ENCODE data around the gene TRIM8. TPM values are rescaled to one million over a fixed set of nuclear protein-coding genes. Genes with fewer than 3 reads are reported as not detected.

The TRIM8 gene
- total RNA-seq, 4 donors from 2014 or later, result 27.6 to 75.9 (median 48.8) TPM

- H3K4me1 ChIP-seq, result peaks cover 39 to 89% (median 56%) of the 10 kb centered on the region in 3 donors
These were observed 12.5 kb upstream of the TRIM8 start for GRCh38 chr10:102631525-102632393.

GRCh38 chr10:102632394-102633111 is 11.7 kb upstream of the TRIM8 start:
- 34 to 39% methylated on average over 5 of the region's 5 CpGs for WGBS, 2 donors
- TF ChIP-seq CTCF (IDR thresholded peaks at IDR 0.05) (no peak), POLR2A (IDR thresholded peaks at IDR 0.05) (no peak)
- intact Hi-C loops (cut with DNase I), result no loop called here
- H3K27ac ChIP-seq, result peak overlapping the region; percentile 22 to 81 (median 58)
- H3K27me3 ChIP-seq, result no peaks in the 10 kb centered on the region
- DNase-seq, result no peak
- no peak overlapping the region for H3K4me3 ChIP-seq
- peaks cover 0 to 36% (median 0%) of the 10 kb centered on the region in 3 donors for H3K36me3 ChIP-seq
- peaks cover 35 to 81% (median 48%) of the 10 kb centered on the region in 3 donors for H3K4me1 ChIP-seq
- H3K9me3 ChIP-seq, result no peaks in the 10 kb centered on the region

More at GRCh38 chr10:102631525-102632393, 12.5 kb upstream of the TRIM8 start:
- DNase-seq, result no peak
- peaks cover 0 to 36% (median 0%) of the 10 kb centered on the region in 3 donors for H3K36me3 ChIP-seq
- WGBS, 2 donors, result 90 to 92% methylated on average over 6 to 10 of the region's 10 CpGs
- intact Hi-C loops (cut with DNase I), result no loop called here
- no peaks in the 10 kb centered on the region for H3K27me3 ChIP-seq
- H3K27ac ChIP-seq, result peak overlapping the region in 2 of 4 donors; percentile 43 to 81
- no peak overlapping the region for H3K4me3 ChIP-seq
- H3K9me3 ChIP-seq, result no peaks in the 10 kb centered on the region
- TF ChIP-seq POLR2A (IDR thresholded peaks at IDR 0.05), result no peak
- TF ChIP-seq CTCF (IDR thresholded peaks at IDR 0.05), result no peak

GRCh38 chr10:102633287-102633686 is 11.0 kb upstream of the TRIM8 start:
- intact Hi-C loops (cut with DNase I), result no loop called here
- Histone ChIP-seq H3K4me1 (peaks cover 29 to 74% (median 41%) of the 10 kb centered on the region in 3 donors), H3K27me3 (no peaks in the 10 kb centered on the region), H3K36me3 (peaks cover 0 to 36% (median 0%) of the 10 kb centered on the region in 3 donors), H3K4me3 (no peak overlapping the region), H3K27ac (peak overlapping the region; percentile 34 to 81 (median 58)), H3K9me3 (no peaks in the 10 kb centered on the region)
- TF ChIP-seq POLR2A (IDR thresholded peaks at IDR 0.05) (no peak), CTCF (IDR thresholded peaks at IDR 0.05) (no peak)
- no peak for DNase-seq
- 11 to 16% methylated on average over 3 to 6 of the region's 6 CpGs for WGBS, 2 donors

GRCh38 chr10:102633848-102634247 is 10.4 kb upstream of the TRIM8 start:
- no peak for DNase-seq
- WGBS, 2 donors, result 17 to 80% methylated on average over 1 of the region's 5 CpGs
- no peaks in the 10 kb centered on the region for H3K27me3 ChIP-seq
- H3K36me3 ChIP-seq, result peaks cover 0 to 30% (median 0%) of the 10 kb centered on the region in 3 donors
- intact Hi-C loops (cut with DNase I), result no loop called here
- peak overlapping the region; percentile 34 to 81 (median 58) for H3K27ac ChIP-seq
- no peaks in the 10 kb centered on the region for H3K9me3 ChIP-seq
- no peak overlapping the region for H3K4me3 ChIP-seq
- TF ChIP-seq POLR2A (IDR thresholded peaks at IDR 0.05), result no peak
- no peak for TF ChIP-seq CTCF (IDR thresholded peaks at IDR 0.05)
- H3K4me1 ChIP-seq, result peaks cover 29 to 68% (median 35%) of the 10 kb centered on the region in 3 donors
